ENCODE measurements around the gene FOXC1. TPM values are rescaled to one million over a fixed set of nuclear protein-coding genes. Genes with fewer than 3 reads are reported as not detected.

Gene FOXC1
- total RNA-seq, 1 experiment from 2014 or later: not detected

DNA sequence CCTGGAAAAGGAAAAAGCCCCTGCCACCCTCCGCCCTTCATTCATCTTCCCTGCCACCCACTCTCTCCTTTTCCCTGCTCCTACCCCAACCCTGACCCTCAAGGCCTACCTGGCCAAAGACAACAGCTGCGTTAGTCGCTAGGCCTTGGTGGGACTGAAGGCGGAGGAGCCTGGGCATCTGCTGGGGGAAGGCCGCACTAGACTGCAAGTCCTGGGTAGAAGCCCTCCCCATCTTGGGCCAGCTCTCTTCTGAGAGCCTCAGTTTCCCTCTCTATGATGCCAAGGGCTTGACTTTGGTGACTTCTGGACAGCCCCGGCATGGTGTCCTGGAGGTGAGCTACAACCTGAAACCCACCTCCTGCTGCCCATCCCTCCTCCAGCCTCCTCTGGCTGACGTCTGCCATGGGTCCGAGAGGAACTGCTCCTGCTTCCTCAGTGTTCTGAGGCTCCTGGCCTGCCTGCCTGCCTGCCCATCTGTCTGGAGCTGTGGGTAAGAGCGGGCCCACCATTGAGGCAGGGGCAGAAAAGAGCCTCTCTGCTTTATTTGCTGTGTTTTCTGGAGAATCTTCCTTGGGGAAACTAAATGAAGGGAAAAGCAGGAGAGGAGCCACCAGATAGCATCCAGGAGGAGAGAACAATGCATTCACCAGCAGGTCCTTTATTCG lies 7.5 kb upstream of the FOXC1 start:
- Histone ChIP-seq H3K27ac (ENCODE audit: insufficient read length, low read depth, low read length) (no peak overlapping the region), H3K18ac (ENCODE audit: insufficient read length, low read depth, low read length) (no peak overlapping the region), H2AK5ac (ENCODE audit: insufficient read length, low read length) (no peak overlapping the region), H4K20me1 (ENCODE audit: control insufficient read depth, insufficient read depth, insufficient read length) (no peaks in the 10 kb centered on the region), H4K91ac (ENCODE audit: insufficient read length, low read depth, low read length) (no peak overlapping the region), H3K4me2 (ENCODE audit: insufficient read depth, insufficient read length, low read length) (no peak overlapping the region), H3K9ac (ENCODE audit: extremely low read depth, insufficient read length, low read length) (no peak overlapping the region), H3K4me1 (ENCODE audit: insufficient read depth, low read length) (no peaks in the 10 kb centered on the region; the same call in 1 of the 2 replicates), H2BK5ac (ENCODE audit: insufficient read length, low read length) (no peak overlapping the region), H3K56ac (ENCODE audit: insufficient read length, low read depth, low read length) (no peak overlapping the region), H2BK20ac (ENCODE audit: low read depth, low read length, poor library complexity, severe bottlenecking) (no peak overlapping the region), H2BK15ac (ENCODE audit: low read depth, low read length) (no peak overlapping the region), H3K23ac (ENCODE audit: insufficient read length, low read depth, low read length) (no peak overlapping the region), H4K5ac (ENCODE audit: insufficient read length, low read depth, low read length) (no peak overlapping the region), H3K79me1 (ENCODE audit: insufficient read depth, low read depth, low read length, poor library complexity, severe bottlenecking) (no peaks in the 10 kb centered on the region), H3K14ac (ENCODE audit: insufficient read depth, low read length) (no peak overlapping the region), H2BK12ac (ENCODE audit: insufficient read length, low read depth, low read length) (no peak overlapping the region), H3K23me2 (ENCODE audit: insufficient read length, low read depth, low read length, poor library complexity, severe bottlenecking) (peaks cover 12% of the 10 kb centered on the region), H2BK120ac (ENCODE audit: low read depth, low read length, poor library complexity, severe bottlenecking) (no peak overlapping the region), H4K8ac (replicated peaks; ENCODE audit: insufficient read length, low read depth, low read length) (no peak overlapping the region), H3T11ph (ENCODE audit: low read length) (no peak overlapping the region), H3K9me3 (ENCODE audit: control insufficient read depth, low read depth, low read length) (no peaks in the 10 kb centered on the region), H3K4ac (ENCODE audit: low read depth, low read length) (no peak overlapping the region), H3K27me3 (ENCODE audit: insufficient read depth, low read length) (peaks cover 38% of the 10 kb centered on the region), H3K79me2 (ENCODE audit: insufficient read depth, low read length) (no peaks in the 10 kb centered on the region), H2AFZ (ENCODE audit: low read length) (no peak overlapping the region)
- TF ChIP-seq, protein P1, sequence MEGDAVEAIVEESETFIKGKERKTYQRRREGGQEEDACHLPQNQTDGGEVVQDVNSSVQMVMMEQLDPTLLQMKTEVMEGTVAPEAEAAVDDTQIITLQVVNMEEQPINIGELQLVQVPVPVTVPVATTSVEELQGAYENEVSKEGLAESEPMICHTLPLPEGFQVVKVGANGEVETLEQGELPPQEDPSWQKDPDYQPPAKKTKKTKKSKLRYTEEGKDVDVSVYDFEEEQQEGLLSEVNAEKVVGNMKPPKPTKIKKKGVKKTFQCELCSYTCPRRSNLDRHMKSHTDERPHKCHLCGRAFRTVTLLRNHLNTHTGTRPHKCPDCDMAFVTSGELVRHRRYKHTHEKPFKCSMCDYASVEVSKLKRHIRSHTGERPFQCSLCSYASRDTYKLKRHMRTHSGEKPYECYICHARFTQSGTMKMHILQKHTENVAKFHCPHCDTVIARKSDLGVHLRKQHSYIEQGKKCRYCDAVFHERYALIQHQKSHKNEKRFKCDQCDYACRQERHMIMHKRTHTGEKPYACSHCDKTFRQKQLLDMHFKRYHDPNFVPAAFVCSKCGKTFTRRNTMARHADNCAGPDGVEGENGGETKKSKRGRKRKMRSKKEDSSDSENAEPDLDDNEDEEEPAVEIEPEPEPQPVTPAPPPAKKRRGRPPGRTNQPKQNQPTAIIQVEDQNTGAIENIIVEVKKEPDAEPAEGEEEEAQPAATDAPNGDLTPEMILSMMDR (conservative IDR thresholded peaks at IDR 0.05): no peak
- DNase-seq: no peak
- Mint-ChIP-seq H3K4me1 (peaks cover 24 to 28% of the 10 kb centered on the region in 2 experiments), H3K36me3 (ENCODE audit: insufficient read depth in 1 of 3, low read depth in 3 of 3) (no peaks in the 10 kb centered on the region), H3K27ac (no peak overlapping the region), H3K9me3 (no peaks in the 10 kb centered on the region; a peak in 1 of 5 replicates), H3K4me3 (no peak overlapping the region), H3K27me3 (ENCODE audit: low read depth) (peaks cover 77% of the 10 kb centered on the region)
- WGBS (ENCODE audit: extremely low coverage, insufficient read length, low lambda C conversion rate): no CpG with 5 or more reads among the region's 10 CpGs

Measured in H9 (cell line).